Tibial artery (tissue), 4 donors: ENCODE measurements around the gene PROZ.
A peak's percentile ranks its signal among the peaks of the same experiment; 100 is the strongest.

ENCODE experiments used
- DNase-seq, 2 donors: peaks; one replicate each; pipeline ENCODE4 v3.0.0-alpha.2; 2019
- H3K27ac ChIP-seq, 2 donors: fragments of 200-600 bp; sonication (generic) in 1 of 2; 1 replicate in 1 of 2; 2 replicates in 1 of 2; pipeline ENCODE4 v1.5.1; 2018 to 2019; ENCODE audit warnings: mild to moderate bottlenecking in 1 of 2
- H3K27me3 ChIP-seq, 2 donors: fragments of 200-600 bp; sonication (generic) in 1 of 2; one replicate each; pipeline versions ENCODE4 v1.5.1 to v1.6.0; 2016 to 2019
- H3K36me3 ChIP-seq, 3 donors: fragments of 200-600 bp; sonication (generic) in 2 of 3; one replicate each; pipeline ENCODE4 v1.5.1; 2016 to 2019; ENCODE audit warnings: mild to moderate bottlenecking in 2 of 3
- H3K4me1 ChIP-seq, 4 donors: fragments of 200-600 bp; sonication (generic) in 2 of 4; 1 replicate in 3 of 4; 2 replicates in 1 of 4; pipeline ENCODE4 v1.5.1; 2016 to 2019
- H3K4me3 ChIP-seq, 2 donors: fragments of 200-600 bp; sonication (generic) in 1 of 2; 1 replicate in 1 of 2; 2 replicates in 1 of 2; pipeline ENCODE4 v1.5.1; 2018 to 2019; ENCODE audit warnings: mild to moderate bottlenecking in 2 of 2
- H3K9me3 ChIP-seq, 3 donors: fragments of 200-600 bp; sonication (generic) in 1 of 3; one replicate each; pipeline ENCODE4 v1.5.1; 2016 to 2019
- intact Hi-C: fragments of 100-400 bp; cut with DNase I; formaldehyde crosslinking; loops from one replicate; pipeline ENCODE4 v1.15.0; 2023; ENCODE audit warnings: low total_unique reads
- TF ChIP-seq, protein P1 (sequence below), 2 experiments: fragments of 200-600 bp in 1 of 2; fragments of 450-650 bp in 1 of 2; IDR thresholded peaks; one replicate each; pipeline ENCODE4 v1.5.1; 2017 to 2019; ENCODE audit warnings: antibody characterized with exemption in 2 of 2, mild to moderate bottlenecking in 1 of 2, moderate library complexity in 1 of 2

Gene PROZ

GRCh38 chr13:113116206-113116800 lies 42.1 kb upstream of the PROZ start:
- no peaks in the 10 kb centered on the region for H3K4me1 ChIP-seq
- H3K4me3 ChIP-seq, result no peak overlapping the region
- TF ChIP-seq, protein P1, sequence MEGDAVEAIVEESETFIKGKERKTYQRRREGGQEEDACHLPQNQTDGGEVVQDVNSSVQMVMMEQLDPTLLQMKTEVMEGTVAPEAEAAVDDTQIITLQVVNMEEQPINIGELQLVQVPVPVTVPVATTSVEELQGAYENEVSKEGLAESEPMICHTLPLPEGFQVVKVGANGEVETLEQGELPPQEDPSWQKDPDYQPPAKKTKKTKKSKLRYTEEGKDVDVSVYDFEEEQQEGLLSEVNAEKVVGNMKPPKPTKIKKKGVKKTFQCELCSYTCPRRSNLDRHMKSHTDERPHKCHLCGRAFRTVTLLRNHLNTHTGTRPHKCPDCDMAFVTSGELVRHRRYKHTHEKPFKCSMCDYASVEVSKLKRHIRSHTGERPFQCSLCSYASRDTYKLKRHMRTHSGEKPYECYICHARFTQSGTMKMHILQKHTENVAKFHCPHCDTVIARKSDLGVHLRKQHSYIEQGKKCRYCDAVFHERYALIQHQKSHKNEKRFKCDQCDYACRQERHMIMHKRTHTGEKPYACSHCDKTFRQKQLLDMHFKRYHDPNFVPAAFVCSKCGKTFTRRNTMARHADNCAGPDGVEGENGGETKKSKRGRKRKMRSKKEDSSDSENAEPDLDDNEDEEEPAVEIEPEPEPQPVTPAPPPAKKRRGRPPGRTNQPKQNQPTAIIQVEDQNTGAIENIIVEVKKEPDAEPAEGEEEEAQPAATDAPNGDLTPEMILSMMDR (IDR thresholded peaks at IDR 0.05), result no peak
- peaks cover 0 to 9% of the 10 kb centered on the region in 2 donors for H3K27me3 ChIP-seq
- intact Hi-C loops, result no loop called here
- no peak overlapping the region for H3K27ac ChIP-seq
- no peaks in the 10 kb centered on the region for H3K36me3 ChIP-seq
- H3K9me3 ChIP-seq, result no peaks in the 10 kb centered on the region
- peak in 1 of 2 donors; percentile 43 for DNase-seq

DNA sequence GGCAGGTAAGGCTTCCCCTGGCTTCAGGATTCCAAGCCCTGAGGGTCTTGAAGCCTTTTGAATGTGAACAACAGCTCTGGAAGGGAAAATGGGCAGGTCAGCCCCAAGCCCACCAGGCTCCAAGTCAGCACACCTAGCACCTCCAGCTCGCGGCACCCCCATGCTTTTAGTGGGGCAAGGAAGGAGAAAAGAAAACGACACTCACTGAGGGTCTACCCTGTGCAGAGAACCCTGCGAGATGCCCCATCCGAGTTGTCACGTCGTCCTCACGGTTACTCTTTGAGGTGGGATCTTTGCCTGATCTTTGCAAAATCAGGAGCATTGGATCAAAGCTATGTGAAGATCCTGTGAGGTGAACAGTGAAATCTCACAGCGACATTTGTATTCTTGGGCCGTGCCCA lies 41.6 kb upstream of the PROZ start:
- Histone ChIP-seq H3K27ac (no peak overlapping the region), H3K27me3 (peaks cover 0 to 9% of the 10 kb centered on the region in 2 donors), H3K4me3 (no peak overlapping the region), H3K36me3 (no peaks in the 10 kb centered on the region), H3K4me1 (peaks cover 0 to under 1% (median 0%) of the 10 kb centered on the region in 4 donors), H3K9me3 (no peaks in the 10 kb centered on the region)
- intact Hi-C loops, result no loop called here
- TF ChIP-seq, protein P1 (IDR thresholded peaks at IDR 0.05), result no peak
- peak in 1 of 2 donors; percentile 9 for DNase-seq

DNA sequence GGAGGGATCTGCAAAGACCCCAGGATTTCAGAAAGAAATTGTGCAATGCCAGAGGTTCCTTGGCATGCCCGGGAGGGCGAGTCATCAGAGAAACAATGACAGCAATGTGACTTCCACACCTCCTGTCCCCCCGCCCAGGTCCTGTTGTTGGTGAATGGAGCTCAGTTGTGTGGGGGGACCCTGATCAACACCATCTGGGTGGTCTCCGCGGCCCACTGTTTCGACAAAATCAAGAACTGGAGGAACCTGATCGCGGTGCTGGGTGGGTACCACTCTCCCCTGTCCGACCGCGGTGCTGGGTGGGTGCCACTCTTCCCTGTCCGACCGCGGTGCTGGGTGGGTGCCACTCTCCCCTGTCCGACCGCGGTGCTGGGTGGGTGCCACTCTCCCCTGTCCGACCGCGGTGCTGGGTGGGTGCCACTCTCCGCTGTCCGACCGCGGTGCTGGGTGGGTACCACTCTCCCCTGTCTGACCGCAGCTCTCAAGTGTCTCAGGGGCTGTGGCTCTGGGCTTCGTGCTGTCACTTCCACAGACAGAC lies 41.0 kb upstream of the PROZ start:
- DNase-seq, result peak; percentile 16 to 60
- Histone ChIP-seq H3K27ac (no peak overlapping the region), H3K36me3 (no peaks in the 10 kb centered on the region), H3K4me1 (peaks cover 0 to 3% (median 0%) of the 10 kb centered on the region in 4 donors), H3K27me3 (peaks cover 0 to 9% of the 10 kb centered on the region in 2 donors), H3K9me3 (no peaks in the 10 kb centered on the region), H3K4me3 (no peak overlapping the region)
- TF ChIP-seq, protein P1 (IDR thresholded peaks at IDR 0.05), result no peak
- intact Hi-C loops, result no loop called here

- Histone ChIP-seq H3K4me1 (peaks cover 0 to 8% (median 0%) of the 10 kb centered on the region in 4 donors), H3K36me3 (no peaks in the 10 kb centered on the region), H3K27me3 (peaks cover 0 to 9% of the 10 kb centered on the region in 2 donors), H3K4me3 (no peak overlapping the region), H3K27ac (no peak overlapping the region), H3K9me3 (no peaks in the 10 kb centered on the region)
- TF ChIP-seq, protein P1 (IDR thresholded peaks at IDR 0.05), result no peak
- peak in 1 of 2 donors; percentile 45 for DNase-seq
- intact Hi-C loops, result no loop called here
These were observed 40.6 kb upstream of the PROZ start for GRCh38 chr13:113117911-113118260.

DNA sequence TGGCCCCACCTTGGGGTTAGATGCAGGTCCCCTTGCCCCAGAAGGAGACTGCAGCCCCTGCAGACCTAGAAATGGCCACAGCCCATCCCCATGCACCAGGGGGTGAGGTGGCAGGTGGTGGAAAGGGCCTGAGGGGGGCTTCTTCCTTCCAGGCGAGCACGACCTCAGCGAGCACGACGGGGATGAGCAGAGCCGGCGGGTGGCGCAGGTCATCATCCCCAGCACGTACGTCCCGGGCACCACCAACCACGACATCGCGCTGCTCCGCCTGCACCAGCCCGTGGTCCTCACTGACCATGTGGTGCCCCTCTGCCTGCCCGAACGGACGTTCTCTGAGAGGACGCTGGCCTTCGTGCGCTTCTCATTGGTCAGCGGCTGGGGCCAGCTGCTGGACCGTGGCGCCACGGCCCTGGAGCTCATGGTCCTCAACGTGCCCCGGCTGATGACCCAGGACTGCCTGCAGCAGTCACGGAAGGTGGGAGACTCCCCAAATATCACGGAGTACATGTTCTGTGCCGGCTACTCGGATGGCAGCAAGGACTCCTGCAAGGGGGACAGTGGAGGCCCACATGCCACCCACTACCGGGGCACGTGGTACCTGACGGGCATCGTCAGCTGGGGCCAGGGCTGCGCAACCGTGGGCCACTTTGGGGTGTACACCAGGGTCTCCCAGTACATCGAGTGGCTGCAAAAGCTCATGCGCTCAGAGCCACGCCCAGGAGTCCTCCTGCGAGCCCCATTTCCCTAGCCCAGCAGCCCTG lies 40.0 kb upstream of the PROZ start:
- TF ChIP-seq, protein P1 (IDR thresholded peaks at IDR 0.05), result no peak
- H3K27ac ChIP-seq, result no peak overlapping the region
- H3K27me3 ChIP-seq, result peaks cover 0 to 9% of the 10 kb centered on the region in 2 donors
- peaks cover 0 to 9% (median 1%) of the 10 kb centered on the region in 4 donors for H3K4me1 ChIP-seq
- H3K4me3 ChIP-seq, result no peak overlapping the region
- intact Hi-C loops, result no loop called here
- H3K36me3 ChIP-seq, result no peaks in the 10 kb centered on the region
- H3K9me3 ChIP-seq, result no peaks in the 10 kb centered on the region
- peak; percentile 14 to 51 for DNase-seq
